GM19372 (cell line): ENCODE data around the gene EFNA5.

Experiments
- ATAC-seq: cut with Tn5 transposase; IDR thresholded peaks from one replicate; pipeline ENCODE4 v1.9.1; 2021; ENCODE audit warnings: mild to moderate bottlenecking, low read depth, moderate library complexity; ENCODE audit not compliant: unreplicated experiment

Gene EFNA5

GRCh38 chr5:107554776-107555424 is 115.8 kb downstream of the EFNA5 start:
- no peak for ATAC-seq

DNA sequence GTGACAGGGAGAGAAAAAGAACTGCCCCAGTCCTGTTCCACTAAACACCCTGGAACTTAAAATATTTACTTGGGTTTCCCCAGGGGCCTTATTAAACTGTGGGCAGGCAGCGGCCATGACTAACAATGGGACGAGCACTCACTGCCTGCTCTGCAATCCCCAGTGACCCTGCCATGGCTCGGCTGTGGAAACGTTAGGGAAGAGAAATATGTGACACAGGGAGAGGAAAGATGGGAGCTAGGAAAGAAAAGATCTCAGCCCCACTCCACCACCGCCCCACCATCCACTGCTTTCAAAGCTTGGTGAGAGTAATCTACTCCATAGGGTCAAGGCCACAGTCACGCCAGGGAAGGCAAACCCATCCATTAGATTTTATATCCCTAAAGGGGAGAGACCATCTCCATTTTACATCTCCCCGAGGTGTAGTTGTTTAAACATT is 117.6 kb downstream of the EFNA5 start:
- ATAC-seq, result no peak

- no peak for ATAC-seq
Measured at GRCh38 chr5:107551088-107551487, 119.6 kb downstream of the EFNA5 start.

DNA sequence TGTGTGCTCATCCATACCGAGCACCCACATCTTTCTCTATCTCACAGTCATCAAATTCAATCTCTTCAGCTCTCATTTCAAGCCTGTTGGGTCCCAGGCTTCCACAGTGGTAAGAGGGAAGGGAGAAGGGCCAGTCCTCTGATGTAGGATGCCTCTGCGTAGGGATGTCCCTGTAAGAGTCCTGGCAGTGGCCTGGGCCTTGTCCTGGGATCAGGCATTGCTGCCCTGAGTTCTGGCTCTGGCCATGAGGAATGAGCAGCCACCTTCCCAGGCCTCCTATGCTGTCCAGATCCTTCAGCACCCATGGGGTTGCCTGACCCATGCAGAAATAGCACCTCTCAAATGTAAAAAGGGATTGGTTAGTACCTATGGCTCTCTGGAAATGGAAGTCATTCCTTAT is 121.2 kb downstream of the EFNA5 start:
- no peak for ATAC-seq

DNA sequence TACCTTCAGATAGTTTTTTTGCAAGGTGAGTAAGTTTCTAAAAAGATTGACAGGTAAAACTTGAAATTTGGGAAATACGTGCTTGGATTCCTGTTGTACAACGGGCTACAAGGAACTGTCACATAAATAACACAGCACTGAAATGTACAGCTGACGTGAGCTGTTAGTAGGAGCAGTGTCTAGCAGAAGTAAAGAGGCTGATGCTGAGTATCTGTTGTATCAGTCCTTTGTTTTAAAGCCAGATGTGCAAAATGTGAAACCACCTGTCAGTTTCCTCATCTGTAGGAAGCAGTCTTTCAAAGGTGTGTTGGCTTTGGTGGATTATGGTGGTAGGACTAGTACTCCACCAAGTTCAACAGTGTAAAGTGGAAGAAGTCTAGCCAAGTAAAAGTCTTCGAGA is 122.3 kb downstream of the EFNA5 start:
- ATAC-seq, result no peak

GRCh38 chr5:107546719-107547118 is 124.0 kb downstream of the EFNA5 start:
- ATAC-seq, result no peak

GRCh38 chr5:107545486-107545885 is 125.3 kb downstream of the EFNA5 start:
- no peak for ATAC-seq

DNA sequence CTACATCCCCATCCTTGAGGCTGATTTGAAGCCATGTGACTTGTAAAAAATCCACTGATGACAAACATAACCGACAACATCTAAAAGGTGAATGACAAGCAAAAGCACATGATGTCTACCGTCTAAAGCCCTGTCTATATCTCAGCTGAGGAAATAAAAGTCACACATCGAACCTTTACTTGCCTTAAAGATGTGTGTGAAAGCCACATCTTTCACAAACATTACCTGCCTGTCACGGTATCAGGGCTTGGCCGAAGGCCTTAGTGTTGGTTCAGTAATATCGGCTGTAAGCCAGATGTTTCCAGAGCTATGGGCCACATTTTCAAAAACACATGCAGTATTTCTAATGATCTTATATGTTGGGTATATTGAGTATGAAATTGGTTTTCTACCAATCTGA is 125.8 kb downstream of the EFNA5 start:
- no peak for ATAC-seq

DNA sequence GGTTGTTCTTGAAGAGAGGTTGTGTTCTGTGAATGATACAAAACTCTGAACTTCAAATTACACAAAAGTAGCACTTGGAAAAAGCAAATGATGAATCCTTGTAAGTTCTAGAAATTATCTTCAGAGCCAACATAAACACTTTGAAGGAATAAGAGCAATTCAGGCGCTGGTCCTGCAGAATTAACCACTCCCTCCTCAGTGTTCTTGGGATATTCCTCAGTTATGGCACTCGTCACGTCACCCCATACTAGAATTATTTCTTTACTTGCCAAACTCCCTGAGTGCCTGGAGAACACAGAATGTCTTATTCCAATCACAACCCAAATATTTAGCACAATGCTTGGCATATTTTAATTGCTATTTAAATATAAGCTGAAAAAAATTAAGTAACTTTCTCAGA is 126.3 kb downstream of the EFNA5 start:
- no peak for ATAC-seq

GRCh38 chr5:107543868-107544267 is 126.9 kb downstream of the EFNA5 start:
- no peak for ATAC-seq

- no peak for ATAC-seq
Measured at GRCh38 chr5:107542831-107543231, 127.9 kb downstream of the EFNA5 start.

- no peak for ATAC-seq
Measured at GRCh38 chr5:107542428-107542827, 128.3 kb downstream of the EFNA5 start.

GRCh38 chr5:107541400-107541799 is 129.3 kb downstream of the EFNA5 start:
- ATAC-seq, result no peak

DNA sequence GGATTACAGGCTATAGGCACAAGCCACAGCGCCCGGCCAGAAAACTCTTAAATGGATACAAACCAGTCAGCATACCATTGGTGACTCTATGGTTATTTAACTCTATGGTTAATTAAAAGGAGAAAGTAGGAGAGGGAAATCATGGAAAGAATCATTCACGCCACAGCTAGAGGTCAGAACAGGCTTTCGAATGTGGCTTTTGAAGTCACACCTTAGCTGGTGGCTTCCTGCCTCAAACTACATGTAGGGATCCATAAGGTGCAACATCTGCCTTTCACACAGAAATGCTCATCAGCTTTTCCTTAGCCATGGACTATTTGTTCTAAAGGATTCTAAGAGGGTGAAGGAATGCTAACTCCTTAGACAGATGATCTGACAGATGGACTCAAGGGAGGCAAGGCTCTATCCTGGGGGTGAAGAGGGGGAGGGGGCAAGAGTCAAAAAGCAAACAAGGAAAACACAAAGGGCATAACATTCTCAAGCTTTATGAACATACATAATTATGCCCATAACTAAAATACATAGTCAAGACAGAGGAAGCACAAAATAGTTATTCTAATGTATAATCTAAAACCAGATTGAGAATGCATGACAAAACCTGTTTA is 130.9 kb downstream of the EFNA5 start:
- no peak for ATAC-seq

DNA sequence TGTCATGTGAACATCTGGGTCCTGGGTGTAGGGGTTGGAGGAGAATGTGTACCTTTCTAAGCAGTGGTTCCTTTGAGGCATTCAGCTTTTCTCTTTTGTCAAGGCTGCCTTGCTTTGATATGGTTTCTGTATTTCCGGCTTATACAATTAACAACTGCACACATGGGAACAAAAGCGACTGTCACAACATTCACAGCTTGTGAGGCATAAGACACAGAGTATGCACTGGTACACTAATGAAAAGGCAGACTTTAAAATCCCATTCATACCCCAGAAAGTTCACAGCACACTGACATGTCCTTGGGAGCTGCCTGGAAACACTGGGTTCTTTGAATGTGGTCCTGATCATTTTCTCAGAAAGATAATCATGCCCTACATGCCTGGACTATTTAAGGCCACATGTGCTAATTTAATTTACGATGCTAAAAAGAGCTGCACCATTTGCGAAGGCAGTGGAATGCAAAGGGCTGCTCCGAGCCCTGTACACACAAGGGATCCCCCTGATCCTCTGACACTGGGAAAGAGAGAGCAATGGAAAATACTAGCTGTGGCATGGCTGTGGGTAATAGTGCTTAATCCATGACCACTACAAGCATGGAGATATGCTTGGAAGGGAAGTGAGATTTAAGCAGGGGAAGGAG is 131.8 kb downstream of the EFNA5 start:
- no peak for ATAC-seq

- ATAC-seq, result no peak
Measured at GRCh38 chr5:107538331-107538730, 132.4 kb downstream of the EFNA5 start.

DNA sequence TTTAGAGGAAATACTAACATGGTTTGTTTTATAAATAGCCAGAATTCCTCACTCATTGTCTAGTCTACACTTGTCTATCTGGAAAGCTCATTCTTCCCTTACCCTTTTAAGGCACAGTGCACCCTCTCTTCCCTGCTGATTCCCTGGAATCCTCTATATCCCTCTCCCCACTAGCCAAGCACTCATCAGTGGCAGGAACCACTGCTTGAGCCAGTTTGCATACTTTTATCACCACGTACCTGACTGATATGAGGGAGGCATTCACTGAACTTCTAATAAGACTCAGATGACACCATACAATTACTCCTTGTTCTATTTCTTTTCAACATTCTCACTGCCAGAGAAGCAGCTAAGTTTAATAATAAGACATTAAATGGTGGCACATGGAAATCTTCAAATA is 134.9 kb downstream of the EFNA5 start:
- no peak for ATAC-seq

GRCh38 chr5:107533910-107534876 is 136.5 kb downstream of the EFNA5 start:
- ATAC-seq, result no peak

GRCh38 chr5:107532916-107533315 is 137.8 kb downstream of the EFNA5 start:
- no peak for ATAC-seq

- no peak for ATAC-seq
Measured at GRCh38 chr5:107532169-107532878, 138.4 kb downstream of the EFNA5 start.
